Activated CD8-positive, alpha-beta T cell treated with anti-CD3 and anti-CD28 coated beads for 36 hours (primary cell): ENCODE results near the gene NBAS. TPM values are rescaled to one million over a fixed set of nuclear protein-coding genes. Genes with fewer than 3 reads are reported as not detected.

Source experiments
- ATAC-seq: fragments of 200-7000 bp; cut with Tn5 transposase; one replicate; pipeline ENCODE4 v1.10.0; 2021; ENCODE audit warnings: mild to moderate bottlenecking, moderate library complexity
- CTCF ChIA-PET: fragments of 350-600 bp; sonication (Branson Sonifier 250); formaldehyde crosslinking; loops from one replicate; lab custom pipeline; 2021; ENCODE audit warnings: antibody characterized with exemption; lab: Charles Lee
- POLR2A ChIA-PET: fragments of 350-600 bp; sonication (Branson Sonifier 250); formaldehyde crosslinking; loops from one replicate; lab custom pipeline; 2021; ENCODE audit warnings: antibody characterized with exemption; lab: Charles Lee
- DNase-seq: peaks from one replicate; pipeline ENCODE4 v3.0.0-alpha.2; 2020
- H3K27ac Mint-ChIP-seq: one replicate; pipeline ENCODE4 v1.8.0; 2021; ENCODE audit warnings: mild to moderate bottlenecking, mixed read lengths
- H3K27me3 Mint-ChIP-seq: one replicate; pipeline ENCODE4 v1.8.0; 2021; ENCODE audit warnings: mixed read lengths
- H3K36me3 Mint-ChIP-seq: one replicate; pipeline ENCODE4 v1.8.0; 2021; ENCODE audit warnings: low read depth, mixed read lengths
- H3K4me1 Mint-ChIP-seq: one replicate; pipeline ENCODE4 v1.8.0; 2021; ENCODE audit warnings: low read depth, mixed read lengths
- H3K4me3 Mint-ChIP-seq: one replicate; pipeline ENCODE4 v1.8.0; 2021; ENCODE audit warnings: mild to moderate bottlenecking, moderate library complexity, mixed read lengths
- H3K9me3 Mint-ChIP-seq: one replicate; pipeline ENCODE4 v1.8.0; 2021; ENCODE audit warnings: mixed read lengths
- CTCF ChIP-seq: fragments of 200-600 bp; IDR thresholded peaks from one replicate; pipeline ENCODE4 v1.8.0; 2022; ENCODE audit warnings: antibody characterized with exemption, mild to moderate bottlenecking
- intact Hi-C: fragments of 100-400 bp; cut with micrococcal nuclease; formaldehyde crosslinking; loops from one replicate; pipeline ENCODE4 v1.10.0; 2022
- total RNA-seq, 2 experiments: library from RNA; stranded (reverse); gene quantifications; one replicate each; pipeline ENCODE4 v1.2.3, GENCODE V29; 2021

The NBAS gene
- 10 to 100 TPM; 40.9 to 41.9 TPM for total RNA-seq

GRCh38 chr2:15560988-15561573 lies at the start of gene NBAS:
Gene NBAS, minus strand, starts transcription at chr2:15561334. Its CDS starts 30 bp downstream, at chr2:15561304.
- TF ChIP-seq CTCF, result no peak
- H3K27me3 Mint-ChIP-seq, result no peaks in the 10 kb centered on the region
- H3K4me3 Mint-ChIP-seq, result peak within 1 kb of the TSS; percentile 92
- ATAC-seq (peak; percentile 87), DNase-seq (peak; percentile 90)
- CTCF ChIA-PET, result interaction anchor here (1.0 to 4.0 kb wide), 7 partner anchors 8 to 18 kb away, joined by 3 to 25 read pairs (median 4); no protein-coding TSS in a partner anchor
- no peaks in the 10 kb centered on the region for H3K9me3 Mint-ChIP-seq
- intact Hi-C loops, result no loop called here
- peak within 1 kb of the TSS; percentile 90 for H3K27ac Mint-ChIP-seq
- POLR2A ChIA-PET, result interaction anchor here (0.6 to 2.0 kb wide), 5 partner anchors 8 to 438 kb away, joined by 3 to 11 read pairs (median 4); partner anchors contain the start of gene DDX1
- no peaks in the 10 kb centered on the region for H3K36me3 Mint-ChIP-seq
- H3K4me1 Mint-ChIP-seq, result peaks cover 26% of the 10 kb centered on the region

DNA sequence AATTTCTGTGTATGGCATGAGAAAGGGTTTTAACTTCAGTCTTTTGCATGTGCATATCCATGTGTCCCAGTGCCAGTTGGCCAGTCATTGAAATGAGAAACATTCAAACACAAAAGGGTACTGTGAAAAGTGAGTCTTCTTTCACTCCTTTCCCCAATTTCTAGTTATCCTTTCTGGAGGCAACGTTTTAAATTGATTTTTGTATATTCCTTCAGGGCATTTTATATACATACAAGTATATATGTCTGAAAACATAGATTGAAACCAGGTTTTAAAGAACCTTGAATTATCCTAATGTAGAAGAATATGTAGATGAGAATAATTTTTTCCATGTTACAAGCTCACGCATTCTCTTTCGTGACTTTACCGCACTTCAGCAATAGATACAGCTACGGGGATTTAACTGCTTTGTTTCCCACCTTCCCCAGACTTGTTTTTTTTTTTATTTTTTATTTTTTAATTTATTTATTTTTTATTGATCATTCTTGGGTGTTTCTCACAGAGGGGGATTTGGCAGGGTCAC lies 49.4 kb upstream of the NBAS start:
- H3K27ac Mint-ChIP-seq, result no peak overlapping the region
- ChIA-PET CTCF (no interaction called here), POLR2A (interaction anchor here (1.7 kb wide), 1 partner anchor 19 kb away, joined by 3 read pairs; the partner anchor contains the start of gene DDX1)
- no peak for DNase-seq
- no peak for TF ChIP-seq CTCF
- intact Hi-C loops, result no loop called here
- H3K27me3 Mint-ChIP-seq, result no peaks in the 10 kb centered on the region
- H3K36me3 Mint-ChIP-seq, result peaks cover 45% of the 10 kb centered on the region
- no peak overlapping the region for H3K4me3 Mint-ChIP-seq
- H3K4me1 Mint-ChIP-seq, result peaks cover 3% of the 10 kb centered on the region
- no peak for ATAC-seq
- H3K9me3 Mint-ChIP-seq, result no peaks in the 10 kb centered on the region

- Mint-ChIP-seq H3K36me3 (peaks cover 50% of the 10 kb centered on the region), H3K4me3 (no peak overlapping the region), H3K27ac (no peak overlapping the region), H3K9me3 (no peaks in the 10 kb centered on the region), H3K27me3 (no peaks in the 10 kb centered on the region), H3K4me1 (peaks cover 3% of the 10 kb centered on the region)
- intact Hi-C loops, result no loop called here
- ATAC-seq (no peak), DNase-seq (no peak)
- CTCF ChIA-PET, result interaction anchor here (1.1 kb wide), 1 partner anchor 19 kb away, joined by 3 read pairs; no protein-coding TSS in a partner anchor
- no peak for TF ChIP-seq CTCF
- POLR2A ChIA-PET, result interaction anchor here (0.7 to 1.7 kb wide), 2 partner anchors 18 to 77 kb away, joined by 3 read pairs; partner anchors contain the start of gene DDX1
These were observed 48.4 kb upstream of the NBAS start for GRCh38 chr2:15609341-15610042.

GRCh38 chr2:15608392-15608761 lies 47.2 kb upstream of the NBAS start:
- POLR2A ChIA-PET, result no interaction called here
- Mint-ChIP-seq H3K9me3 (no peaks in the 10 kb centered on the region), H3K27ac (no peak overlapping the region), H3K27me3 (no peaks in the 10 kb centered on the region), H3K36me3 (peaks cover 53% of the 10 kb centered on the region), H3K4me1 (peaks cover 1% of the 10 kb centered on the region), H3K4me3 (no peak overlapping the region)
- ATAC-seq (no peak), DNase-seq (no peak)
- CTCF ChIA-PET, result interaction anchor here (1.1 kb wide), 1 partner anchor 20 kb away, joined by 3 read pairs; no protein-coding TSS in a partner anchor
- intact Hi-C loops, result no loop called here
- TF ChIP-seq CTCF, result no peak
